HK-2 (cell line): ENCODE results near the gene ADAMTS16.

Experiments used
- DNase-seq: peaks from one replicate; pipeline ENCODE4 v3.0.0-alpha.2; 2018; ENCODE audit not compliant: unreplicated experiment

ADAMTS16 gene

GRCh38 chr5:5188376-5189050 lies 48.4 kb downstream of the ADAMTS16 start:
- no peak for DNase-seq

GRCh38 chr5:5189051-5189430 lies 48.9 kb downstream of the ADAMTS16 start:
- no peak for DNase-seq

- DNase-seq, result no peak
Observed at GRCh38 chr5:5191906-5192305, 51.8 kb downstream of the ADAMTS16 start.

- no peak for DNase-seq
Observed at GRCh38 chr5:5192681-5193080, 52.6 kb downstream of the ADAMTS16 start.

GRCh38 chr5:5195128-5195918 lies 55.2 kb downstream of the ADAMTS16 start:
- no peak for DNase-seq

GRCh38 chr5:5198135-5198534 lies 58.0 kb downstream of the ADAMTS16 start:
- DNase-seq, result no peak

GRCh38 chr5:5198815-5199214 lies 58.7 kb downstream of the ADAMTS16 start:
- no peak for DNase-seq

GRCh38 chr5:5199495-5199894 lies 59.4 kb downstream of the ADAMTS16 start:
- DNase-seq, result no peak

- DNase-seq, result no peak
Observed at GRCh38 chr5:5200133-5200532, 60.0 kb downstream of the ADAMTS16 start.

GRCh38 chr5:5202321-5202720 lies 62.2 kb downstream of the ADAMTS16 start:
- DNase-seq, result no peak

GRCh38 chr5:5203451-5203850 lies 63.3 kb downstream of the ADAMTS16 start:
- DNase-seq, result no peak

- no peak for DNase-seq
Observed at GRCh38 chr5:5207828-5208227, 67.7 kb downstream of the ADAMTS16 start.

- DNase-seq, result no peak
Observed at GRCh38 chr5:5209089-5209488, 69.0 kb downstream of the ADAMTS16 start.

GRCh38 chr5:5209510-5210286 lies 69.6 kb downstream of the ADAMTS16 start:
- no peak for DNase-seq

GRCh38 chr5:5217371-5217770 lies 77.2 kb downstream of the ADAMTS16 start:
- DNase-seq, result no peak

GRCh38 chr5:5218396-5218795 lies 78.3 kb downstream of the ADAMTS16 start:
- DNase-seq, result no peak

GRCh38 chr5:5219541-5219940 lies 79.4 kb downstream of the ADAMTS16 start:
- DNase-seq, result no peak

GRCh38 chr5:5220901-5221631 lies 80.9 kb downstream of the ADAMTS16 start:
- no peak for DNase-seq

GRCh38 chr5:5221724-5222123 lies 81.6 kb downstream of the ADAMTS16 start:
- DNase-seq, result no peak

GRCh38 chr5:5231576-5231975 lies 91.4 kb downstream of the ADAMTS16 start:
- DNase-seq, result no peak

GRCh38 chr5:5234912-5235311 lies 94.8 kb downstream of the ADAMTS16 start:
- no peak for DNase-seq

GRCh38 chr5:5235685-5236084 lies 95.6 kb downstream of the ADAMTS16 start:
- no peak for DNase-seq
